ENCODE measurements around the gene SLC44A4. TPM values are rescaled to one million over a fixed set of nuclear protein-coding genes. Genes with fewer than 3 reads are reported as not detected.

SLC44A4 gene
- total RNA-seq, 1 experiment from 2014 or later, result not detected

- H3K27me3 ChIP-seq (replicated peaks; ENCODE audit: insufficient read depth, low read depth, low read length, poor library complexity), result no peaks in the 10 kb centered on the region
- TF ChIP-seq EZH2 (IDR thresholded peaks at IDR 0.05; ENCODE audit: borderline replicate concordance, low read depth, low read length, poor library complexity, severe bottlenecking) (no peak), CTCF (conservative IDR thresholded peaks at IDR 0.05; ENCODE audit: low read depth, low read length) (no peak)
- H3K4me3 ChIP-seq (ENCODE audit: low read depth, low read length, poor library complexity, severe bottlenecking), result no peak overlapping the region
- CTCF ChIA-PET, result interaction anchor here (0.5 kb wide), 1 partner anchor 63 kb away, joined by 3 read pairs; no protein-coding TSS in a partner anchor
- POLR2A ChIA-PET (ENCODE audit: low non-redundant PET), result no interaction called here
- no peaks in the 10 kb centered on the region for H3K4me1 ChIP-seq (ENCODE audit: insufficient read depth, low read length, poor library complexity, severe bottlenecking)
- peaks cover 24% of the 10 kb centered on the region for H3K36me3 ChIP-seq (ENCODE audit: insufficient read depth, low read length, poor library complexity, severe bottlenecking)
- no peaks in the 10 kb centered on the region for H3K9me3 ChIP-seq (ENCODE audit: low read depth, low read length, poor library complexity, severe bottlenecking)
- no peak overlapping the region for H3K27ac ChIP-seq (ENCODE audit: low read depth, low read length, poor library complexity, severe bottlenecking)
- intact Hi-C loops (cut with micrococcal nuclease; ENCODE audit: unreplicated experiment), result no loop called here
- DNase-seq (ENCODE audit: low spot score), result no peak
- no TSS peak for BruUV-seq (replicated peaks)
These were observed 1.6 kb downstream of the SLC44A4 start for GRCh38 chr6:31877125-31877650.

GRCh38 chr6:31876357-31876756, 2.4 kb downstream of the SLC44A4 start:
- POLR2A ChIA-PET (ENCODE audit: low non-redundant PET), result no interaction called here

GRCh38 chr6:31875877-31876276, 2.9 kb downstream of the SLC44A4 start:
- H3K9me3 ChIP-seq (ENCODE audit: low read depth, low read length, poor library complexity, severe bottlenecking), result no peaks in the 10 kb centered on the region
- ChIA-PET POLR2A (ENCODE audit: low non-redundant PET) (no interaction called here), CTCF (interaction anchor here (0.6 kb wide), 1 partner anchor 477 kb away, joined by 3 read pairs; no protein-coding TSS in a partner anchor)
- DNase-seq (ENCODE audit: low spot score), result no peak
- H3K36me3 ChIP-seq (ENCODE audit: insufficient read depth, low read length, poor library complexity, severe bottlenecking), result peaks cover 13% of the 10 kb centered on the region
- H3K27ac ChIP-seq (ENCODE audit: low read depth, low read length, poor library complexity, severe bottlenecking), result no peak overlapping the region
- TF ChIP-seq EZH2 (IDR thresholded peaks at IDR 0.05; ENCODE audit: borderline replicate concordance, low read depth, low read length, poor library complexity, severe bottlenecking) (no peak), CTCF (conservative IDR thresholded peaks at IDR 0.05; ENCODE audit: low read depth, low read length) (no peak)
- intact Hi-C loops (cut with micrococcal nuclease; ENCODE audit: unreplicated experiment), result no loop called here
- H3K4me1 ChIP-seq (ENCODE audit: insufficient read depth, low read length, poor library complexity, severe bottlenecking), result no peaks in the 10 kb centered on the region
- no peak overlapping the region for H3K4me3 ChIP-seq (ENCODE audit: low read depth, low read length, poor library complexity, severe bottlenecking)
- BruUV-seq (replicated peaks), result no TSS peak
- no peaks in the 10 kb centered on the region for H3K27me3 ChIP-seq (replicated peaks; ENCODE audit: insufficient read depth, low read depth, low read length, poor library complexity)

More at GRCh38 chr6:31876357-31876756, 2.4 kb downstream of the SLC44A4 start:
- DNase-seq (ENCODE audit: low spot score), result no peak
- Histone ChIP-seq H3K4me3 (ENCODE audit: low read depth, low read length, poor library complexity, severe bottlenecking) (no peak overlapping the region), H3K27me3 (replicated peaks; ENCODE audit: insufficient read depth, low read depth, low read length, poor library complexity) (no peaks in the 10 kb centered on the region), H3K9me3 (ENCODE audit: low read depth, low read length, poor library complexity, severe bottlenecking) (no peaks in the 10 kb centered on the region), H3K36me3 (ENCODE audit: insufficient read depth, low read length, poor library complexity, severe bottlenecking) (peaks cover 18% of the 10 kb centered on the region), H3K4me1 (ENCODE audit: insufficient read depth, low read length, poor library complexity, severe bottlenecking) (no peaks in the 10 kb centered on the region), H3K27ac (ENCODE audit: low read depth, low read length, poor library complexity, severe bottlenecking) (no peak overlapping the region)
- intact Hi-C loops (cut with micrococcal nuclease; ENCODE audit: unreplicated experiment), result no loop called here
- CTCF ChIA-PET, result interaction anchor here (0.6 kb wide), 1 partner anchor 477 kb away, joined by 3 read pairs; no protein-coding TSS in a partner anchor
- no peak for TF ChIP-seq EZH2 (IDR thresholded peaks at IDR 0.05; ENCODE audit: borderline replicate concordance, low read depth, low read length, poor library complexity, severe bottlenecking)
- BruUV-seq (replicated peaks), result no TSS peak

Data from A673 (cell line).